ENCODE measurements around the gene CCBE1.

The CCBE1 gene

DNA sequence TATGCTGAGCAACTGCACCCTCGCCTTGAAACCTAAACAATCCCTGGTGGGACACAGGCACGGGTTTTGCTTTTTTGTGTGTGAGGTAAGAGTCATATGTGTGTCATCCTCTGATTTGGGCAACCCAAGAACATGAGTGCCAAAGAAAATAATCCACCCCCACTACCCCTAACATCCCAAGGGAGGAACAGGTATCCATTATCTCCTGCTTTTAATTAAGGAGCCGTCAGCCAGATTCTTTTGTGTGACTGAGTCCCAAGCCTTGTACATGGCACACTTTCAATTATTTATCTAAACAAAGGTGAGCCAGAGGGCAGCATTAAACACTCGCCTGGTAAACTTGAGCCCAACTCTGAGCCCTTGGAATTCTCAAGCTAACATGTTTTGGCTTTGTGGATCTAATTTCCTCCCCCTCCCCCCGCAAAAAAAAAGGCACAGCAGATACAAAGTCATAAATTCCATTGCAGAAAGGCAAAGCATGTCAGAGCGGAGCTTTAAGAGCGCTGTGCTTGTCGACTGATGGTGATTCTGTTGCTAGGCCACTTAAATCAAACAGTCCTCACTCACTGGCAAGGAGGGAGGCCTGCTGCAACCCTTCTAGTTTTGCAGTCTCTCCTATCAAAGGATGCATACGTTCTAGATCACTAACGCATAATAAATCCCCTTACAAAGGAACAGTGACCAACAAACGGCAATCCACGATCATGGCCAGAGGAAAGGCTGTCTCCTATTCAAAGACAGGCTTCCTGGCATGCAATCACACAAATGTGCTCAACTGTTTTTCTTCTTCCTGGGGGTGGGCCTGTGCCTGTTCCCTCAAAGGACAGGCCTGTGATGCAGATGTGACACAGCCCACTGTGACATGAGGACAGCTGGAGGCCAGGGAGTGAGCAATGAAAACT is 194.7 kb downstream of the CCBE1 start:
- TF ChIP-seq GATA2 (IDR thresholded peaks at IDR 0.05; ENCODE audit: low read depth, low read length) (no peak), GATA3 (IDR thresholded peaks at IDR 0.05; ENCODE audit: low read depth, low read length) (no peak)

GRCh38 chr18:59501920-59502273 is 195.3 kb downstream of the CCBE1 start:
- no peak for TF ChIP-seq GATA3 (IDR thresholded peaks at IDR 0.05; ENCODE audit: low read depth, low read length)
- no peak for TF ChIP-seq GATA2 (IDR thresholded peaks at IDR 0.05; ENCODE audit: low read depth, low read length)

DNA sequence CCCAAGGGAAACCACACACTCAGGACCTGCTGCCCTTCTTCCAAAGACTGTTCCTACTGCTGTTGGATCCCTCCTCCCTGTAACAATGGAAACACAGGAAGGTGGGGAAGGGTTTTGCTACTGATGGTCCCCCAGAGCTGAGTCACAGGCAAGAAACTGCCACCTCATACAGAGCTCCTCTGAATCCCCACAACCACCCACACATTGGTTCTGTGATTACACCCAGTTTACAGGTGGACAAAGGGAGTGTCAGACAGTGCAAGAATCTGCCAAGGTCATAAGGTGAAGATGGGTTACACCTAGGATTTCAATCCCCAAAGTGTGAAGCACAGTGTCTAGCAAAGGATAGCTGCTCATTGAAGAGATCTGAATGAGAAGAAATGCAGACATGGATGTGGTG is 196.5 kb downstream of the CCBE1 start:
- TF ChIP-seq GATA3 (IDR thresholded peaks at IDR 0.05; ENCODE audit: low read depth, low read length) (no peak), GATA2 (IDR thresholded peaks at IDR 0.05; ENCODE audit: low read depth, low read length) (no peak)

GRCh38 chr18:59498506-59499086 is 198.6 kb downstream of the CCBE1 start:
- peak; percentile 49; the same call in 1 of the 2 replicates for TF ChIP-seq GATA2 (IDR thresholded peaks at IDR 0.05; ENCODE audit: low read depth, low read length)
- peak; percentile 51; the same call in 1 of the 2 replicates for TF ChIP-seq GATA3 (IDR thresholded peaks at IDR 0.05; ENCODE audit: low read depth, low read length)

DNA sequence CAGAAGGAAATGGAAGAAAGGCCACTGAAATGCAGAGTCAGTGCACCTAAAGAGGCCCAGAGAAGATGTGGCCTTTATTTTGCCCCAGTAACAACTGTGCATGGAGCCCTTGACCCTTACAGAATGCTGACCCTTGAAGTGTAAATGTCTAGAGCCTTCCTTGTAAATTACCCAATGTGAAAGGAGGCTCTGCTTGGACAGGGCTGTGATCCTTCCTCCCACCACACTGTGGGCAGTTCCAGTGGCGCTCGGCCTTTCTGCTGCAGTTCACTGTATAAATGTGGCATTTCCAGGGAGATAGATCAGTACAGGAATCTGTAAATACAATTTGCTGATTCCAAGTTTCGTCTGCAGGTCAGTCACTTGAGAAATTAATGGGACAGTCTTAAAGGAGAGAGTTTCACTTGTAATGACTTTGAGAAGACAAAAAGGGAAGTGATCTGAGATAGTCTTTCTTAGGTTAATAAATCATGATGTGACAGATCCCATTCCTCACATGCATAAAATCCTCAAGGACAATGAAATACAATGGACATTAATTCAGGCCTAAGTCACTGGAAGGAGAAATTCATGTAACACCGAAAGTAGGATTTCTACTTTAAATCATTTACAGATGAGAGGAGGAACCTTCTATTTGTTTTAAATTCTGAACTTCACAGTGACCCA is 204.3 kb downstream of the CCBE1 start:
- TF ChIP-seq GATA3 (IDR thresholded peaks at IDR 0.05; ENCODE audit: low read depth, low read length) (no peak), GATA2 (IDR thresholded peaks at IDR 0.05; ENCODE audit: low read depth, low read length) (no peak)

DNA sequence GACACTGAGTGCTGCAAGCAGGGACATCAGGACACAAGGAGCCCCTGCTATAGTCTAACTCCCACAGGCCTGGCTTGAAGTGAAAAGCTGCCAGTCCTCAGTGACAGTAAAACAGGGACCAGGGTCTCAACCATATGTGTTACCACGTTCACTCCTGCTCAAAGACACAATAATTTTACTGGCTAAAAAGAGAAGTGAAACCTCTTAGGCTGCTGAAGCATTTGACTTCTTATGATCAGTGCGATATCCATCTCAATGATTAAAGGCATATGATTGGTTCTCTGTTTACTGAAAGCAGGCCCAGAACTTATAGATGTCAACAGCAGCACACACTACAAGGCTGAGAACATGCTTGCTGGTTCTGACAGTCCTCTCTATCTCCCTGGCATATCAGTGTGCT is 208.3 kb downstream of the CCBE1 start:
- no peak for TF ChIP-seq GATA3 (IDR thresholded peaks at IDR 0.05; ENCODE audit: low read depth, low read length)
- peak; percentile 42; the same call in 1 of the 2 replicates for TF ChIP-seq GATA2 (IDR thresholded peaks at IDR 0.05; ENCODE audit: low read depth, low read length)

- TF ChIP-seq GATA3 (IDR thresholded peaks at IDR 0.05; ENCODE audit: low read depth, low read length) (no peak), GATA2 (IDR thresholded peaks at IDR 0.05; ENCODE audit: low read depth, low read length) (no peak)
Measured at GRCh38 chr18:59485382-59485781, 211.8 kb downstream of the CCBE1 start.

GRCh38 chr18:59484561-59485328 is 212.5 kb downstream of the CCBE1 start:
- TF ChIP-seq GATA2 (IDR thresholded peaks at IDR 0.05; ENCODE audit: low read depth, low read length) (peak; percentile 15; the same call in 1 of the 2 replicates), GATA3 (IDR thresholded peaks at IDR 0.05; ENCODE audit: low read depth, low read length) (no peak; the same call in 1 of the 2 replicates)

GRCh38 chr18:59484131-59484530 is 213.1 kb downstream of the CCBE1 start:
- TF ChIP-seq GATA3 (IDR thresholded peaks at IDR 0.05; ENCODE audit: low read depth, low read length) (0 out of 2 replicates have a peak, but pooled peaks have one; percentile 23), GATA2 (IDR thresholded peaks at IDR 0.05; ENCODE audit: low read depth, low read length) (no peak)

DNA sequence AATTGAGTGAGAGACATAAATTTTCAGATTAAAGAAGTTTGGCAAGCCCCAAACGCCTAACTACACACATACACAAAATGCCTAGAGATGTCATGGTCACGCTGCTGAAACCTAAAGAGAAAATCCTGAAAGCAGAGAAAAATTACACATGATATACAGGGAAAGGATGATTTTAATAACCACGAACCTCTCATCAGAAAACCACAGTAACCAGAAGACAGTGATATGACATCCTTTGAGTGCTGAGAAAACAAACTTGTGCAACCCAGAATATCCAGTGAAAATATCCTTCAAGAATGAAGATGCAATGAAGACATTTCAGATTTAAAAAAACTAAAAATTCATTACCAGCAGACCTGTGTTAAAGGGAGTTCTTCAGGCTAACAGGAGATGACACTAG is 215.8 kb downstream of the CCBE1 start:
- no peak for TF ChIP-seq GATA3 (IDR thresholded peaks at IDR 0.05; ENCODE audit: low read depth, low read length)
- no peak for TF ChIP-seq GATA2 (IDR thresholded peaks at IDR 0.05; ENCODE audit: low read depth, low read length)

DNA sequence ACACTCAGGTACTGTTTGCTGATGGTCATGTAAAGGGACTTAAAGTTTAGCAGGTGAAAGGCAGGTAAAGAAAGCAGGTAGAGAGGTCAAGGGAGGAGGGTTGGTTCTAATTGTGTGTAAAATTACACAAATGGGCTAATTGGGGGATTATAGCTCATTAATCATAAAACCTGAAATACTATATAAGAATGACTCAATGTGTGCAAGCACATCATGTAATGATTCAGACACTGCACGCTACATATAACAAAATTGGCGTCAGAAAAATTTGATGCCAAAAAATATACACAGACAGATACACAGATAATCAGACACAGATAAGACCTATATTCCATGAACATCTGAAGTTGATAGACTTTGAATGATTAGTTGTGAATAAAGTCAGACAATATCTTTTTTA is 217.4 kb downstream of the CCBE1 start:
- no peak for TF ChIP-seq GATA2 (IDR thresholded peaks at IDR 0.05; ENCODE audit: low read depth, low read length)
- TF ChIP-seq GATA3 (IDR thresholded peaks at IDR 0.05; ENCODE audit: low read depth, low read length): no peak

DNA sequence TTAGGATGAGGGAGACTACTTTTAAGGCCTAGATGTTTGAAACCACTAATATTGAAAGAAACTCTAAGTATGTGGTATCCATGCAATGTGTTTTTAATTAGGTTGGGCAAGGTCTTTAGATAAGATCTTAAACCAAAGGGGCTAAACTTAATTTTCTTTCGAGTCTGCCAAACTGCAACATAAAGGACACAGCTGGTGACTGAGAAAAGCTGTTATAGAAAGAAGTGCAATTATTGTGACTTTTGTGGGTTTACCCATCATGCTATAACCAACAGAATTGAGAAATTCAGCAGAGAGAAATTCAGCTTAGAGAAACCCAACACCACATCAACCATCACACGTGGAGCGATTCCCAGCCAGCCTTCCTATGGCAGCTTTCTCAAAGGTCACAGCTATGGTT is 218.6 kb downstream of the CCBE1 start:
- TF ChIP-seq GATA2 (IDR thresholded peaks at IDR 0.05; ENCODE audit: low read depth, low read length) (peak; percentile 55; the same call in 1 of the 2 replicates), GATA3 (IDR thresholded peaks at IDR 0.05; ENCODE audit: low read depth, low read length) (peak; percentile 90)

- TF ChIP-seq GATA3 (IDR thresholded peaks at IDR 0.05; ENCODE audit: low read depth, low read length): no peak
- no peak for TF ChIP-seq GATA2 (IDR thresholded peaks at IDR 0.05; ENCODE audit: low read depth, low read length)
Measured at GRCh38 chr18:59477849-59478248, 219.4 kb downstream of the CCBE1 start.
